ENCODE data around the gene SOX5. TPM values are rescaled to one million over a fixed set of nuclear protein-coding genes. Genes with fewer than 3 reads are reported as not detected.

The SOX5 gene
- total and polyA plus RNA-seq, 2 of the 8 experiments (the other 6 are each of a cell fraction or from before 2014, with no cell fraction given) = 2.2 to 2.6 TPM

DNA sequence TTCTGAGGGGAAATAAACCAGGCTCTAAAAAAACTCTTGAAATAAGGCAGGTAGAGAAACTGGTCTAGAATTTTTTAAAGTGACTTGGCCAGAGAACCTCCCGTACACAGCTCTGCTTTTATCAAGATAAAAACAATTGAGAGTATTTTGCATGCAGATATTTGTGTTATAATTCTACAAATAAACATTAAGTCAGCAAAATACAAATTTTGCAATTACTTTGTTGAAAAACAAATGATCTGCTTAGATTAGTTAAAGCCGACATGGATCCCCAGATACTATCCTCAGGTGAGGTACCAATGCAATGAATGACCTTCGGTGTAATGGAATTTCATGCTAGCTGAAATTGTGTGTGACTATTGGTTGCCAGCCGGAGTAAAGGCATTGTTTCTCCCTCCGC, 197.2 kb downstream of the SOX5 start:
- H3K14ac ChIP-seq (ENCODE audit: insufficient read length) = no peak overlapping the region
- H3K9ac ChIP-seq (replicated peaks in 1 of 4; ENCODE audit: extremely low read depth in 1 of 4, low read depth in 3 of 4, low read length in 3 of 4) = no peak overlapping the region
- FAIRE-seq = no peak
- no peak overlapping the region for H3K4me2 ChIP-seq (ENCODE audit: insufficient read depth in 1 of 2, low read depth in 2 of 2, low read length in 2 of 2)
- no peaks in the 10 kb centered on the region for H4K20me1 ChIP-seq (replicated peaks in 1 of 2; ENCODE audit: control insufficient read depth in 1 of 2, insufficient read depth in 2 of 2, low read length in 2 of 2)
- no peak overlapping the region for H3K27ac ChIP-seq (ENCODE audit: low read depth, low read length)
- no peaks in the 10 kb centered on the region for H3K27me3 ChIP-seq (replicated peaks in 1 of 4; ENCODE audit: control insufficient read depth in 3 of 4, extremely low read depth in 1 of 4, insufficient read depth in 3 of 4, low read length in 3 of 4)
- ChIA-PET CTCF (ENCODE audit: partially characterized antibody) (no interaction called here), POLR2A (ENCODE audit: partially characterized antibody) (no interaction called here)
- H3K4ac ChIP-seq (replicated peaks; ENCODE audit: insufficient read length, low read depth, low read length) = no peak overlapping the region
- H2BK20ac ChIP-seq (ENCODE audit: low read length) = no peak overlapping the region
- H2AFZ ChIP-seq (ENCODE audit: low read length) = no peak overlapping the region
- TF ChIP-seq, protein P1, sequence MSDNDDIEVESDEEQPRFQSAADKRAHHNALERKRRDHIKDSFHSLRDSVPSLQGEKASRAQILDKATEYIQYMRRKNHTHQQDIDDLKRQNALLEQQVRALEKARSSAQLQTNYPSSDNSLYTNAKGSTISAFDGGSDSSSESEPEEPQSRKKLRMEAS (IDR thresholded peaks at IDR 0.05) = no peak
- TF ChIP-seq EGR1 (IDR thresholded peaks at IDR 0.05; ENCODE audit: borderline replicate concordance, low read depth, low read length) (no peak), SUZ12 (IDR thresholded peaks at IDR 0.05; ENCODE audit: low read length) (no peak), CTBP2 (IDR thresholded peaks at IDR 0.05; ENCODE audit: borderline replicate concordance, insufficient read depth, insufficient read length, low read length) (no peak), HDAC6 (IDR thresholded peaks at IDR 0.05; ENCODE audit: low read depth, low read length) (no peak), EZH2 (IDR thresholded peaks at IDR 0.05; ENCODE audit: low read depth, low read length, severe bottlenecking) (no peak), SP2 (IDR thresholded peaks at IDR 0.05; ENCODE audit: low read length) (no peak), CBX5 (IDR thresholded peaks at IDR 0.05; ENCODE audit: low read depth, low read length) (no peak), KDM4A (IDR thresholded peaks at IDR 0.05; ENCODE audit: low read depth, low read length, severe bottlenecking) (no peak), SRF (IDR thresholded peaks at IDR 0.05; ENCODE audit: low read depth, low read length) (no peak)
- TF ChIP-seq, protein P2, sequence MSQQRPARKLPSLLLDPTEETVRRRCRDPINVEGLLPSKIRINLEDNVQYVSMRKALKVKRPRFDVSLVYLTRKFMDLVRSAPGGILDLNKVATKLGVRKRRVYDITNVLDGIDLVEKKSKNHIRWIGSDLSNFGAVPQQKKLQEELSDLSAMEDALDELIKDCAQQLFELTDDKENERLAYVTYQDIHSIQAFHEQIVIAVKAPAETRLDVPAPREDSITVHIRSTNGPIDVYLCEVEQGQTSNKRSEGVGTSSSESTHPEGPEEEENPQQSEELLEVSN (IDR thresholded peaks at IDR 0.05) = no peak
- TF ChIP-seq, protein P3, sequence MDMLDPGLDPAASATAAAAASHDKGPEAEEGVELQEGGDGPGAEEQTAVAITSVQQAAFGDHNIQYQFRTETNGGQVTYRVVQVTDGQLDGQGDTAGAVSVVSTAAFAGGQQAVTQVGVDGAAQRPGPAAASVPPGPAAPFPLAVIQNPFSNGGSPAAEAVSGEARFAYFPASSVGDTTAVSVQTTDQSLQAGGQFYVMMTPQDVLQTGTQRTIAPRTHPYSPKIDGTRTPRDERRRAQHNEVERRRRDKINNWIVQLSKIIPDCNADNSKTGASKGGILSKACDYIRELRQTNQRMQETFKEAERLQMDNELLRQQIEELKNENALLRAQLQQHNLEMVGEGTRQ (IDR thresholded peaks at IDR 0.05; ENCODE audit: low read length) = no peak
- no peak overlapping the region for H3K56ac ChIP-seq (replicated peaks; ENCODE audit: insufficient read length, low read depth, low read length)
- H4K91ac ChIP-seq (replicated peaks; ENCODE audit: insufficient read length, low read length) = no peak overlapping the region
- H2BK12ac ChIP-seq (ENCODE audit: low read depth, low read length) = no peak overlapping the region
- no peak for DNase-seq (ENCODE audit: low read depth in 1 of 2, low spot score in 2 of 2)
- no peak overlapping the region; the same call in 1 of the 2 replicates for H3K18ac ChIP-seq (ENCODE audit: extremely low read depth, low read length)
- no peaks in the 10 kb centered on the region for H3K79me1 ChIP-seq (ENCODE audit: low read depth, low read length)
- H3K23me2 ChIP-seq (ENCODE audit: low read depth, low read length) = no peaks in the 10 kb centered on the region
- 94% methylated on average over 5 of the region's 5 CpGs; no CpG with 5 or more reads in 1 of the 2 experiments for WGBS, 2 experiments (ENCODE audit: extremely low coverage in 1 of 2, insufficient coverage in 1 of 2, insufficient read length in 1 of 2, insufficient replicate concordance in 2 of 2, low coverage in 1 of 2, low lambda C conversion rate in 2 of 2, missing lambda C conversion rate in 1 of 2)
- no peak overlapping the region for H4K8ac ChIP-seq (ENCODE audit: extremely low read depth, insufficient read depth, low read length)
- H2BK15ac ChIP-seq (ENCODE audit: low read length) = no peak overlapping the region
- no peak overlapping the region for H3K4me3 ChIP-seq (ENCODE audit: extremely low read depth in 1 of 4, insufficient read depth in 2 of 4, low read depth in 3 of 4, low read length in 4 of 4)
- no peaks in the 10 kb centered on the region for H3K9me3 ChIP-seq (ENCODE audit: insufficient read depth in 2 of 2, low read depth in 1 of 2, low read length in 1 of 2)
- no peak overlapping the region for H2AK5ac ChIP-seq (ENCODE audit: low read depth, low read length)
- H3K79me2 ChIP-seq (ENCODE audit: control insufficient read depth in 1 of 2, insufficient read depth in 2 of 2, low read length in 2 of 2) = no peaks in the 10 kb centered on the region
- no peak overlapping the region for H4K5ac ChIP-seq (ENCODE audit: insufficient read length, low read depth, low read length)
- no peaks in the 10 kb centered on the region for H3K36me3 ChIP-seq (ENCODE audit: control insufficient read depth in 2 of 4, insufficient read depth in 4 of 4, low read length in 3 of 4)
- no peak overlapping the region for H2BK5ac ChIP-seq (ENCODE audit: low read depth, low read length)
- H3K23ac ChIP-seq (ENCODE audit: insufficient read length) = no peak overlapping the region
- H2BK120ac ChIP-seq (replicated peaks; ENCODE audit: low read depth, low read length) = no peak overlapping the region
- H3K4me1 ChIP-seq (replicated peaks in 1 of 4; ENCODE audit: control insufficient read depth in 3 of 4, insufficient read depth in 4 of 4, low read length in 3 of 4) = peaks cover 0 to 24% (median 4%) of the 10 kb centered on the region in 4 experiments; a peak in 5 of 7 replicates
